ENCODE data around the gene BRME1. TPM values are rescaled to one million over a fixed set of nuclear protein-coding genes. Genes with fewer than 3 reads are reported as not detected.

Gene BRME1
- total RNA-seq (2021): 13.7 and 13.9 TPM in 2 replicates
- Bru-seq, nascent RNA: percentile 46 among the genes with signal in this experiment
- BruChase-seq, experiment 1, labeled RNA remaining after a 2-hour chase: percentile 44 among the genes with signal in this experiment
- percentile 52 among the genes with signal in this experiment for BruChase-seq, experiment 2, labeled RNA remaining after a 6-hour chase
- long read RNA-seq, partial matches to known transcripts: 0 of 11 reads
- long read RNA-seq, other reads (novel, unspliced or antisense): 10 of 11 reads

- TSS peak; percentile 60 for BruUV-seq (replicated peaks)
These were observed at the start of gene BRME1, which contains the start of gene CC2D1A for GRCh38 chr19:13905634-13906520. Gene BRME1, minus strand, starts transcription at chr19:13906117. Its CDS starts 1,225 bp downstream, at chr19:13904892. Gene CC2D1A, plus strand, starts transcription at chr19:13906201. Its CDS starts 241 bp downstream, at chr19:13906442.

GRCh38 chr19:13954185-13954584 lies 48.3 kb upstream of the BRME1 start:
- no peak overlapping the region for H3K4me2 ChIP-seq
- POLR2A ChIA-PET (ENCODE audit: unreplicated experiment): no interaction called here

More at GRCh38 chr19:13905634-13906520, at the start of gene BRME1, which contains the start of gene CC2D1A:
- TF ChIP-seq EZH2 (IDR thresholded peaks at IDR 0.05; ENCODE audit: low read depth) (no peak), CTCF (conservative IDR thresholded peaks at IDR 0.05) (no peak)
- intact Hi-C loops (cut with micrococcal nuclease; ENCODE audit: unreplicated experiment): no loop called here
- Histone ChIP-seq H3K9me3 (ENCODE audit: insufficient read depth, low read depth) (no peaks in the 10 kb centered on the region), H3K4me3 (peak within 1 kb of the TSS; percentile 69), H3K36me3 (ENCODE audit: low read depth) (peaks cover 13% of the 10 kb centered on the region), H4K20me1 (ENCODE audit: insufficient read depth) (no peaks in the 10 kb centered on the region), H2AFZ (peak within 1 kb of the TSS; percentile 60), H3K4me2 (peak within 1 kb of the TSS; percentile 79), H3K4me1 (replicated peaks; ENCODE audit: insufficient read depth) (peaks cover 11% of the 10 kb centered on the region; the same call in 1 of the 2 replicates), H3K27ac (peak within 1 kb of the TSS; percentile 53), H3F3A (ENCODE audit: insufficient read depth, low read depth) (peaks cover 24% of the 10 kb centered on the region; the same call in 1 of the 2 replicates), H3K27me3 (ENCODE audit: insufficient read depth, low read depth) (no peaks in the 10 kb centered on the region), H3K79me2 (ENCODE audit: low read depth) (peaks cover 20% of the 10 kb centered on the region), H3K9me2 (ENCODE audit: insufficient read depth) (no peaks in the 10 kb centered on the region)
- ChIA-PET CTCF (interaction anchor here (0.6 kb wide), 2 partner anchors 237 to 325 kb away, joined by 3 read pairs; no protein-coding TSS in a partner anchor), POLR2A (ENCODE audit: unreplicated experiment) (no interaction called here)
- DNase-seq: peak; percentile 80 to 95

More at GRCh38 chr19:13954185-13954584, 48.3 kb upstream of the BRME1 start:
- peaks cover 18% of the 10 kb centered on the region for H3K79me2 ChIP-seq (ENCODE audit: low read depth)
- no peaks in the 10 kb centered on the region for H3K9me3 ChIP-seq (ENCODE audit: insufficient read depth, low read depth)
- no peaks in the 10 kb centered on the region for H3K9me2 ChIP-seq (ENCODE audit: insufficient read depth)
- CTCF ChIA-PET: no interaction called here
- BruUV-seq (replicated peaks): no TSS peak
- no peak overlapping the region for H2AFZ ChIP-seq
- intact Hi-C loops (cut with micrococcal nuclease; ENCODE audit: unreplicated experiment): no loop called here
- H3K36me3 ChIP-seq (ENCODE audit: low read depth): 0 out of 2 replicates have a peak, but pooled peaks cover 4% of the 10 kb centered on the region
- no peaks in the 10 kb centered on the region for H3K27me3 ChIP-seq (ENCODE audit: insufficient read depth, low read depth)
- H3K4me1 ChIP-seq (replicated peaks; ENCODE audit: insufficient read depth): peaks cover 6% of the 10 kb centered on the region
- DNase-seq: no peak
- no peaks in the 10 kb centered on the region for H3F3A ChIP-seq (ENCODE audit: insufficient read depth, low read depth)
- H4K20me1 ChIP-seq (ENCODE audit: insufficient read depth): peaks cover 8% of the 10 kb centered on the region
- H3K27ac ChIP-seq: no peak overlapping the region
- TF ChIP-seq EZH2 (IDR thresholded peaks at IDR 0.05; ENCODE audit: low read depth): no peak
- no peak for TF ChIP-seq CTCF (conservative IDR thresholded peaks at IDR 0.05)
- H3K4me3 ChIP-seq: no peak overlapping the region
